Transverse colon (tissue), 4 donors: ENCODE measurements around the gene EDAR. TPM values are rescaled to one million over a fixed set of nuclear protein-coding genes. Genes with fewer than 3 reads are reported as not detected.

Source experiments
- DNase-seq: peaks from one replicate; pipeline ENCODE4 v3.0.0-alpha.2; 2019
- H3K27ac ChIP-seq, 4 donors: fragments of 200-600 bp; sonication (generic); 2 replicates each; pipeline ENCODE4 v1.5.1; 2016 to 2018; ENCODE audit warnings: inconsistent platforms in 4 of 4
- H3K27me3 ChIP-seq: fragments of 200-600 bp; sonication (generic); 2 replicates; pipeline ENCODE4 v1.5.1; 2017; ENCODE audit warnings: inconsistent platforms
- H3K36me3 ChIP-seq, 4 donors: fragments of 200-600 bp; sonication (generic); 2 replicates each; pipeline ENCODE4 v1.5.1; 2017 to 2019; ENCODE audit warnings: inconsistent platforms in 4 of 4
- H3K4me1 ChIP-seq, 4 donors: fragments of 200-600 bp; sonication (generic); 2 replicates each; pipeline ENCODE4 v1.5.1; 2017 to 2020; ENCODE audit warnings: inconsistent platforms in 4 of 4
- H3K4me3 ChIP-seq, 4 donors: fragments of 200-600 bp; sonication (generic); 1 replicate in 1 of 4; 2 replicates in 3 of 4; pipeline versions ENCODE4 v1.5.1 to v1.6.1; 2017 to 2019; ENCODE audit warnings: inconsistent platforms in 4 of 4
- H3K9me3 ChIP-seq, 2 donors: fragments of 200-600 bp; sonication (generic); 2 replicates each; pipeline ENCODE4 v1.5.1; 2017 to 2019; ENCODE audit warnings: inconsistent platforms in 2 of 2
- EP300 ChIP-seq: sonication (generic); formaldehyde crosslinking; IDR thresholded peaks from one replicate; pipeline ENCODE4 v1.6.1; 2017; ENCODE audit warnings: antibody characterized with exemption, low read depth
- POLR2A ChIP-seq: fragments of 450-650 bp; IDR thresholded peaks from one replicate; pipeline ENCODE4 v1.6.1; 2016; ENCODE audit warnings: antibody characterized with exemption, mild to moderate bottlenecking, moderate library complexity
- POLR2AphosphoS5 ChIP-seq, 3 donors: sonication (generic); formaldehyde crosslinking; IDR thresholded peaks; one replicate each; pipeline ENCODE4 v1.6.1; 2016; ENCODE audit warnings: antibody characterized with exemption in 3 of 3
- WGBS, 2 donors: methylation state at CpG; one replicate each; pipeline ENCODE4 v1.1.5; 2018; ENCODE audit warnings: low coverage in 1 of 2; 5-methylcytosine and 5-hydroxymethylcytosine counted together
- in situ Hi-C, 4 donors: fragments of 200-750 bp; cut with MboI; loops; one replicate each; pipeline versions ENCODE4 v1.15.0 to v1.15.1; 2017; ENCODE audit warnings: low sequenced_read_pairs in 3 of 4, low pct_ligation_motif_present in 1 of 4, low pct_unique_long_range_greater_than_20kb in 1 of 4
- intact Hi-C: fragments of 100-400 bp; cut with DNase I; formaldehyde crosslinking; loops from one replicate; pipeline ENCODE4 v1.15.1; 2023; ENCODE audit warnings: low total_unique reads
- total RNA-seq, 4 donors: library from RNA; depleted of rRNA; stranded (reverse); fragments of >200 nt; gene quantifications; one replicate each; pipeline ENCODE4 v1.1.0, GENCODE V29; 2016
- TF ChIP-seq, protein P1 (sequence below), 5 experiments: fragments of 200-600 bp in 3 of 5; fragments of 450-650 bp in 2 of 5; sonication (generic) in 3 of 5; IDR thresholded peaks; 1 replicate in 2 of 5; 2 replicates in 3 of 5; pipeline ENCODE4 v1.5.1; 2016 to 2017; ENCODE audit warnings: antibody characterized with exemption in 5 of 5, inconsistent platforms in 3 of 5, mild to moderate bottlenecking in 2 of 5, moderate library complexity in 1 of 5

Gene EDAR
- total RNA-seq, 4 donors from 2014 or later: 0.14 to 0.64 TPM; not detected in 2

DNA sequence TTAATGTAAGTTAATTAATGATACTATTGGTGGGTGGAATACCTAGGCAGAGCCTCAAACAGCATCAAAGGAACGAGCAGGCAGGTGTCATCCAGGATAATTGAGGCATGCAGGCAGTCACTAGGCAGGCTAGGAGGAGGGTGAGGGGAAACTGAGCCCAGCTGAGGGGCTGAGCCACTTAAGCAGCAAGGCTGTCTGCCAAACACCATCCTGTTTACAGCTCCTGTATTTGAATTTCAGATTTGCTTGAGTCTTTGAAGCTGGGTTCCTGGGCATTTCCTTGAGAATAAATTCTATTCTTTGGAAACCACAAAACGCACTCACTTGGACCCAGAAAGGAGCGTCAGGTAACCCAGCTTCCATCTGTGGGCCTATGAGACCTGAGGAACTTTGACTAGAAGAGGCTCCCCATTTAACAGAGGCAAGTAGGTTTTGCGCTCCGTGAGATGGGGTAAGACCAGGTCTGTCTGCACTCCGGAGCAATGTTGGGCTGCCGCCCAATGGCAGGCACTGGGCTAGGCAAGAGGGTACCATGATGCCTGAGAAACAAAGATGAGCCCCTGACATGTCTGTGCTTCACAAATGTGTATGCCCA, 2.0 kb downstream of the EDAR start:
- H3K27ac ChIP-seq: no peak overlapping the region
- intact Hi-C loops: no loop called here
- no peak for TF ChIP-seq POLR2A
- no peak for TF ChIP-seq EP300
- no peak for TF ChIP-seq POLR2AphosphoS5 (IDR thresholded peaks at IDR 0.05)
- TF ChIP-seq, protein P1, sequence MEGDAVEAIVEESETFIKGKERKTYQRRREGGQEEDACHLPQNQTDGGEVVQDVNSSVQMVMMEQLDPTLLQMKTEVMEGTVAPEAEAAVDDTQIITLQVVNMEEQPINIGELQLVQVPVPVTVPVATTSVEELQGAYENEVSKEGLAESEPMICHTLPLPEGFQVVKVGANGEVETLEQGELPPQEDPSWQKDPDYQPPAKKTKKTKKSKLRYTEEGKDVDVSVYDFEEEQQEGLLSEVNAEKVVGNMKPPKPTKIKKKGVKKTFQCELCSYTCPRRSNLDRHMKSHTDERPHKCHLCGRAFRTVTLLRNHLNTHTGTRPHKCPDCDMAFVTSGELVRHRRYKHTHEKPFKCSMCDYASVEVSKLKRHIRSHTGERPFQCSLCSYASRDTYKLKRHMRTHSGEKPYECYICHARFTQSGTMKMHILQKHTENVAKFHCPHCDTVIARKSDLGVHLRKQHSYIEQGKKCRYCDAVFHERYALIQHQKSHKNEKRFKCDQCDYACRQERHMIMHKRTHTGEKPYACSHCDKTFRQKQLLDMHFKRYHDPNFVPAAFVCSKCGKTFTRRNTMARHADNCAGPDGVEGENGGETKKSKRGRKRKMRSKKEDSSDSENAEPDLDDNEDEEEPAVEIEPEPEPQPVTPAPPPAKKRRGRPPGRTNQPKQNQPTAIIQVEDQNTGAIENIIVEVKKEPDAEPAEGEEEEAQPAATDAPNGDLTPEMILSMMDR (IDR thresholded peaks at IDR 0.05): no peak
- no peak overlapping the region for H3K4me3 ChIP-seq
- no peak for DNase-seq
- in situ Hi-C loops: no loop called here
- H3K4me1 ChIP-seq: peaks cover 0 to 19% (median 3%) of the 10 kb centered on the region in 4 donors
- no peaks in the 10 kb centered on the region for H3K9me3 ChIP-seq
- no peaks in the 10 kb centered on the region for H3K36me3 ChIP-seq
- 79 to 100% methylated on average over 2 to 7 of the region's 7 CpGs for WGBS, 2 donors
- no peaks in the 10 kb centered on the region for H3K27me3 ChIP-seq

DNA sequence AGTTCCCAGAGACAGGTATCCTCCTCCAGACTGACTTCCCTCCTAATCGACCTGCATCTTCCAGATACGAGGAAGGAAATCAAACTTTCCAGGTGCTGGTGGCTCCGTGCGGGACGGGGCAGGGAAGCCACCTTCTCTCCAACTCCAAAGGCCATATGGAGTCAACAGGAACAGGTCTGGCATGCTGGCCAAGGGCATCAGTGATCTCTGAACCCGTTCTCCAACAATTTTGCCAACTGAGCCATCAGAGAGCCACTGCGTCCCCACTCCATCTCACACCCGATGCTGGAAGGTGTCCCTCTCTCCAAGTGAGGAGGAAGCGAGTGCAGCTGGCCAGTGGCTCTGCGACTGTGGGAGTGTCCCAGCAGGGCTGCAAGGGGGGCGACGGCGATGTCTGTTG, 5.4 kb downstream of the EDAR start:
- intact Hi-C loops (no loop called here), in situ Hi-C loops (no loop called here)
- Histone ChIP-seq H3K4me1 (peaks cover 0 to 32% (median 8%) of the 10 kb centered on the region in 4 donors), H3K4me3 (no peak overlapping the region), H3K36me3 (no peaks in the 10 kb centered on the region), H3K27me3 (no peaks in the 10 kb centered on the region), H3K9me3 (no peaks in the 10 kb centered on the region), H3K27ac (peak overlapping the region in 2 of 4 donors; percentile 3 to 11)
- WGBS, 2 donors: 87 to 90% methylated on average over 2 to 13 of the region's 13 CpGs
- no peak for TF ChIP-seq EP300
- TF ChIP-seq POLR2AphosphoS5 (IDR thresholded peaks at IDR 0.05): no peak
- TF ChIP-seq, protein P1 (IDR thresholded peaks at IDR 0.05): no peak
- no peak for TF ChIP-seq POLR2A
- no peak for DNase-seq

DNA sequence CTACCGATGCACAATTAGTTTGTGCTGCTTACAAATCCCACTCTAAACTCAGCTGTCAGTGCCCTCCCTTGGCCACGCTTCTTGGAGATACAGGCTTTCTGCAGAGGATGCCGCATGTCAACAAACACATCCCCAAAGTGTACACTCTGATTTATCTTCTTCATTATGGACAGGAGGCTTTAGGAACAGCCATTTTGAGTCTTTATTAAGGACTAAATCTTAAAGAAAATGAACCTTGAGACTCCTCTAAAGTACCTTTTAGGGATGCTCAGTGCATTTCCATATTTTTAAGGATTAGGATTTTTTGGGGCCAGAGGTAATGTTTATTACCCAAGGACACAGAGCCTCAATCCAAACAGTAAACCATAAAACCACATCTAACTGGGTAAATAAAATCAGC, 6.0 kb downstream of the EDAR start:
- TF ChIP-seq EP300 (no peak), POLR2A (no peak), POLR2AphosphoS5 (IDR thresholded peaks at IDR 0.05) (no peak)
- TF ChIP-seq, protein P1 (IDR thresholded peaks at IDR 0.05): no peak
- WGBS, 2 donors: 66 to 74% methylated on average over 3 of the region's 3 CpGs
- in situ Hi-C loops: no loop called here

DNA sequence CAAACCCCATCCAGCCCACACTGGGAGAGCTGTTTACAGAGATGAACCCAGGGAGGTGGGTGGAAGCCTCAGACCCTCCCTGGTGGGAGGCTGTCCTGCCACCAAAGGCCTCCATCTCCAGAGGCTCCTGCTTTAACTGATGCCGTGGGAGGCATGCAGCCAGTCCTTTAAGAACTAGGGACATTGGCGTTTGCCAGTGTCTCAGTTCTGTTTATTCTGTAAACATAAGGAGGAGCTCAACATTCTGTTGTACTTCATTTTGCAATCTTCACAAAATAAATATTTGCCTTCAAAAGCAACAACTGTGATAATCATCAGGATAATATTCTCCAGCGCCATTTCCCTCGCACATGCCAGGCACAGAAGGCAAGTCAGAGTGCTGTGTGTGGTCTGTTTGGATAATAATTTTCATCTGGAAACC, 6.8 kb downstream of the EDAR start:
- Histone ChIP-seq H3K36me3 (no peaks in the 10 kb centered on the region), H3K9me3 (no peaks in the 10 kb centered on the region), H3K27ac (peak overlapping the region; percentile 29 to 45 (median 38)), H3K4me1 (peaks cover 0 to 39% (median 11%) of the 10 kb centered on the region in 4 donors), H3K4me3 (no peak overlapping the region), H3K27me3 (no peaks in the 10 kb centered on the region)
- intact Hi-C loops (no loop called here), in situ Hi-C loops (no loop called here)
- TF ChIP-seq POLR2AphosphoS5 (IDR thresholded peaks at IDR 0.05): no peak
- TF ChIP-seq POLR2A: no peak
- TF ChIP-seq, protein P1 (IDR thresholded peaks at IDR 0.05): no peak
- TF ChIP-seq EP300: no peak
- 44% methylated on average over 4 of the region's 4 CpGs; no CpG with 5 or more reads in 1 of the 2 donors for WGBS, 2 donors
- DNase-seq: no peak

More for the DNA sequence above, 6.0 kb downstream of the EDAR start:
- H3K4me3 ChIP-seq: no peak overlapping the region
- no peak for DNase-seq
- H3K27me3 ChIP-seq: no peaks in the 10 kb centered on the region
- no peaks in the 10 kb centered on the region for H3K9me3 ChIP-seq
- H3K27ac ChIP-seq: peak overlapping the region; percentile 3 to 45 (median 26)
- no peaks in the 10 kb centered on the region for H3K36me3 ChIP-seq
- H3K4me1 ChIP-seq: peaks cover 0 to 37% (median 11%) of the 10 kb centered on the region in 4 donors
- intact Hi-C loops: no loop called here
